Smooth muscle cell (in vitro differentiated cells): ENCODE measurements around the gene CCDC186. TPM values are rescaled to one million over a fixed set of nuclear protein-coding genes. Genes with fewer than 3 reads are reported as not detected.

Experiments used
- DNase-seq: peaks from one replicate; lab custom pipeline; 2025; ENCODE audit not compliant: unreplicated experiment; lab: John Stamatoyannopoulos, UW
- H2AFZ ChIP-seq: fragments of 200-600 bp; sonication (generic); 2 replicates; pipeline ENCODE4 v1.6.0; 2016; ENCODE audit warnings: antibody characterized with exemption, low read depth, mild to moderate bottlenecking
- H3F3A ChIP-seq: fragments of 200-600 bp; sonication (generic); 2 replicates; pipeline ENCODE4 v1.6.0; 2017; ENCODE audit warnings: antibody characterized with exemption, low read depth
- H3K27ac ChIP-seq: fragments of 200-600 bp; sonication (generic); 2 replicates; pipeline ENCODE4 v1.5.1; 2016; ENCODE audit warnings: low read depth, mild to moderate bottlenecking
- H3K27me3 ChIP-seq: fragments of 200-600 bp; sonication (generic); 2 replicates; pipeline ENCODE4 v1.6.1; 2016; ENCODE audit warnings: low read depth, mild to moderate bottlenecking
- H3K36me3 ChIP-seq: fragments of 200-600 bp; sonication (generic); 2 replicates; pipeline ENCODE4 v1.5.1; 2016; ENCODE audit warnings: low read depth
- H3K4me1 ChIP-seq: fragments of 200-600 bp; sonication (generic); 2 replicates; pipeline ENCODE4 v1.5.1; 2016; ENCODE audit warnings: low read depth
- H3K4me2 ChIP-seq: fragments of 200-600 bp; sonication (generic); 2 replicates; pipeline ENCODE4 v1.6.0; 2016; ENCODE audit warnings: mild to moderate bottlenecking
- H3K4me3 ChIP-seq: fragments of 200-600 bp; sonication (generic); 2 replicates; pipeline ENCODE4 v1.5.1; 2016; ENCODE audit warnings: mild to moderate bottlenecking
- H3K79me2 ChIP-seq: fragments of 200-600 bp; sonication (generic); 2 replicates; pipeline ENCODE4 v1.6.0; 2016; ENCODE audit warnings: low read depth, mild to moderate bottlenecking
- H3K9ac ChIP-seq: fragments of 200-600 bp; sonication (generic); 2 replicates; pipeline ENCODE4 v1.6.0; 2016; ENCODE audit warnings: low read depth
- H3K9me3 ChIP-seq: fragments of 200-600 bp; sonication (generic); replicated peaks from 2 replicates; pipeline ENCODE4 v1.5.1; 2016; ENCODE audit warnings: low read depth
- H4K20me1 ChIP-seq: fragments of 200-600 bp; sonication (generic); 2 replicates; pipeline ENCODE4 v1.6.0; 2016; ENCODE audit warnings: low read depth
- CTCF ChIP-seq: fragments of 200-600 bp; sonication (generic); IDR thresholded peaks from 2 replicates; pipeline ENCODE4 v1.5.1; 2017; ENCODE audit warnings: borderline replicate concordance, mild to moderate bottlenecking, antibody characterized with exemption; ENCODE audit not compliant: insufficient read depth, poor library complexity, severe bottlenecking
- WGBS: methylation state at CpG from one replicate; pipeline ENCODE4 v1.1.7; 2016; ENCODE audit warnings: low lambda C conversion rate; 5-methylcytosine and 5-hydroxymethylcytosine counted together
- polyA plus RNA-seq: library from polyadenylated mRNA; unstranded; fragments of >200 nt; fragmentation: Nextera tagmentation; extraction: Ambion mirVana; gene quantifications from 2 replicates; pipeline ENCODE4 v1.2.1, GENCODE V29; 2016
- total RNA-seq: library from RNA; depleted of rRNA; stranded (reverse); fragments of >200 nt; gene quantifications from 2 replicates; pipeline ENCODE4 v1.2.3, GENCODE V29; 2014

Gene CCDC186
- total and polyA plus RNA-seq, 2 experiments from 2014 or later = 14.6 to 27.9 TPM

DNA sequence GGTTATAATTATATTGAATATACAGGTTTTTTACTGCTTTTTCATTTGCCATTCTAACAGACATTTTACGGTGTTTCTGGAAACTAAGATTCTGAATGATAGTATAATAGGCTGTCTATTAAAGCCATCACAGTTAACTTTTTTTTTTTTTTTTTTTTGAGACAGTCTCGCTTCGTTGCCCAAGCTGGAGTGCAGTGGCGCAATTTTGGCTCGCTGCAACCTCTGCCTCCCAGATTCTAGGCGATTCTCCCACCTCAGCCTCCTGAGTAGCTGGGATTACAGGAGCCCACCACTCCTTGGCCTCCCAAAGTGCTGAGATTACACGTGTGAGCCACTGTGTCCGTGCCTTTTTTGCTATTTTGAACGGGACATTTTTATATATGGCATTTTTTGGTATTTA, 9.6 kb upstream of the CCDC186 start:
- Histone ChIP-seq H3K36me3 (no peaks in the 10 kb centered on the region), H3K4me1 (no peaks in the 10 kb centered on the region), H3K9me3 (no peaks in the 10 kb centered on the region), H3F3A (no peaks in the 10 kb centered on the region), H3K9ac (no peak overlapping the region), H3K4me2 (no peak overlapping the region), H2AFZ (no peak overlapping the region), H3K27ac (no peak overlapping the region), H3K4me3 (no peak overlapping the region), H3K27me3 (no peaks in the 10 kb centered on the region), H4K20me1 (no peaks in the 10 kb centered on the region), H3K79me2 (no peaks in the 10 kb centered on the region)
- 89% methylated on average over 9 of the region's 9 CpGs for WGBS
- DNase-seq = no peak
- no peak for TF ChIP-seq CTCF

GRCh38 chr10:114181971-114182370, 8.0 kb upstream of the CCDC186 start:
- Histone ChIP-seq H3K9ac (no peak overlapping the region), H3K4me2 (no peak overlapping the region), H3K9me3 (no peaks in the 10 kb centered on the region), H3K27me3 (no peaks in the 10 kb centered on the region), H3K36me3 (no peaks in the 10 kb centered on the region), H3K27ac (no peak overlapping the region), H2AFZ (no peak overlapping the region), H3K79me2 (no peaks in the 10 kb centered on the region), H3F3A (no peaks in the 10 kb centered on the region), H3K4me1 (no peaks in the 10 kb centered on the region), H4K20me1 (no peaks in the 10 kb centered on the region), H3K4me3 (no peak overlapping the region)
- DNase-seq = no peak
- WGBS = 71% methylated on average over 5 of the region's 5 CpGs
- TF ChIP-seq CTCF = no peak

GRCh38 chr10:114180937-114181336, 6.9 kb upstream of the CCDC186 start:
- 96% methylated on average over 3 of the region's 3 CpGs for WGBS
- no peaks in the 10 kb centered on the region for H3K36me3 ChIP-seq
- H3F3A ChIP-seq = no peaks in the 10 kb centered on the region
- H3K27me3 ChIP-seq = no peaks in the 10 kb centered on the region
- no peak for DNase-seq
- H3K4me2 ChIP-seq = no peak overlapping the region
- no peaks in the 10 kb centered on the region for H4K20me1 ChIP-seq
- no peak overlapping the region for H3K9ac ChIP-seq
- no peaks in the 10 kb centered on the region for H3K79me2 ChIP-seq
- no peak overlapping the region for H2AFZ ChIP-seq
- H3K4me1 ChIP-seq = no peaks in the 10 kb centered on the region
- H3K9me3 ChIP-seq = no peaks in the 10 kb centered on the region
- no peak for TF ChIP-seq CTCF
- H3K27ac ChIP-seq = no peak overlapping the region
- no peak overlapping the region for H3K4me3 ChIP-seq

DNA sequence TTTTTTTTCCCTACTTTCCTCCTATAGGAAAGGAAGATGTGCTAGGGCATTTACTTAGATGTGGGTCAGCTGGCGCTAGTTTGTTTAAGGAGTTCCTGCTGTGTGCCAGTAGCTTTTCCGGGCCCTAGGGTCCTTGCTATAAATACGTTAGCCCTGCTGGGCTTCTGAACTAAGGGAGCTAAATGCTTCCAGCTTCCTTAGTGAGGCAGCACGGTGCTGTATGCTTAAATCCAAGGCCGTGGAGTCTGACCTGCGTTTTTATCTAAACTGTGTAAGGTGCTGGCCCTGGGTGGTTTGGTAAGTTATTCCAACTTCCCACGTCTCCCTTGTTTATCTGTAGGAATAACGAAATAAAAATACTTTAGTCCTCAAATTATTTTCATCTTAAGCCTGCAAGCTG, 5.7 kb upstream of the CCDC186 start:
- no peak for DNase-seq
- no peak overlapping the region for H3K4me2 ChIP-seq
- no peaks in the 10 kb centered on the region for H3K79me2 ChIP-seq
- no peaks in the 10 kb centered on the region for H3K9me3 ChIP-seq
- H3K4me1 ChIP-seq = peaks cover 3% of the 10 kb centered on the region
- H3K27ac ChIP-seq = no peak overlapping the region
- H3K4me3 ChIP-seq = no peak overlapping the region
- no peak overlapping the region for H2AFZ ChIP-seq
- WGBS = 78% methylated on average over 8 of the region's 8 CpGs
- no peak for TF ChIP-seq CTCF
- no peaks in the 10 kb centered on the region for H3F3A ChIP-seq
- H3K27me3 ChIP-seq = no peaks in the 10 kb centered on the region
- H3K9ac ChIP-seq = no peak overlapping the region
- no peaks in the 10 kb centered on the region for H3K36me3 ChIP-seq
- H4K20me1 ChIP-seq = no peaks in the 10 kb centered on the region
